IPS DF 6.9 (cell line): Measurements from ENCODE around the gene ANGPTL7.
"Not testable (repeated sequence)": the region's sequence is repeated elsewhere in the genome, so short reads cannot be mapped to it uniquely, and the experiment has no call there.

Source experiments
- DNase-seq: peaks from one replicate; pipeline ENCODE4 v3.0.0-alpha.2; 2013; ENCODE audit warnings: low read depth, low spot score
- H3K27ac ChIP-seq: one replicate; pipeline ENCODE4 v1.5.1; 2013; ENCODE audit warnings: low read length, control low read depth
- H3K27me3 ChIP-seq: 2 replicates; pipeline ENCODE4 v1.6.1; 2013; ENCODE audit warnings: mild to moderate bottlenecking, low read length; ENCODE audit not compliant: control insufficient read depth, insufficient read depth
- H3K36me3 ChIP-seq: 2 replicates; pipeline ENCODE4 v1.6.1; 2013; ENCODE audit warnings: low read length; ENCODE audit not compliant: control insufficient read depth, insufficient read depth
- H3K4me1 ChIP-seq: 2 replicates; pipeline ENCODE4 v1.6.1; 2013; ENCODE audit warnings: low read length; ENCODE audit not compliant: control insufficient read depth, insufficient read depth
- H3K4me3 ChIP-seq: 2 replicates; pipeline ENCODE4 v1.5.1; 2013; ENCODE audit warnings: mild to moderate bottlenecking, low read length
- H3K9me3 ChIP-seq: 2 replicates; pipeline ENCODE4 v1.6.1; 2013; ENCODE audit warnings: low read length, inconsistent platforms; ENCODE audit not compliant: control insufficient read depth, insufficient read depth
- WGBS: extraction: QIAGEN DNeasy Blood & Tissue Kit; methylation state at CpG from one replicate; pipeline ENCODE4 v1.1.7; 2013; ENCODE audit warnings: mixed read lengths, missing lambda C conversion rate; ENCODE audit not compliant: insufficient read length, insufficient coverage; 5-methylcytosine and 5-hydroxymethylcytosine counted together

Gene ANGPTL7

DNA sequence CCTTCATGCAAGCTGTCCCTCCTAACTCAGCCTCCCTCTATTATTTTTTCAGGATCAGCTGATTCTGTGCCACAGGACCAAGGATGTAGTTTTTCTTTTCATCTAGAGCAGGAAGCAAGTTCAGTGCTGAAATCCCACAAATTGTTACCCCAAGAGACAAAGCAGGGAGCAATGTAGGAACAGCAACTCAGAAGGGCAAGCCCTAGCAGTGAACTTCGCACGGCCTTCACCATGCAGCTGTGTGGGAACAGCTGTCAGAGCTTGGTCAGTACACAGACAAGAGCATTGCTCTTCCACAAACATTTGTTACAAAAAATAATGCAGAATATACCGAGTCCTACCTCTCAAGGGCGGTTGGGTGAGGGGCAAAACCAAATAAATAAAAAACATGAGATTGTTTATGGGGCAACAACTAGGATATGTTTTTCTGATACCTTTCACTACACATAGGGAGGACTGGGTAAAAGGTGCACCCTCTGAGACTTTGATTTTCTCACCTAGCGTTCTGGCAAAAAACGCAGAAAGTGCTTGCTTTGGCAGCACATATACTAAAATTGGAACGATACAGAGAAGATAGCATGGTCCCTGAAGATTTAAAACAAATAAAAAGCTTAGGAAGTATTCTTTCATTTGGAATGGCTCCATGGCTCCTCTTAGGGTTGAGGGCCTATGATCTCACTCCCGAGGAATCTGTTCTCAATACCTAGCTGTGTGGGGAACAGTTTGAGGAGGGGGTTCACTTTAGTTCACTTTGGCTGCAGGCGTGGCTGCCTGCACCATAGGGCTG, 37.1 kb upstream of the ANGPTL7 start:
- H3K9me3 ChIP-seq: no peaks in the 10 kb centered on the region
- H3K36me3 ChIP-seq: peaks cover 8% of the 10 kb centered on the region
- no peak overlapping the region for H3K27ac ChIP-seq
- WGBS: no CpG with 5 or more reads among the region's 9 CpGs
- no peak overlapping the region for H3K4me3 ChIP-seq
- H3K4me1 ChIP-seq: peaks cover 2% of the 10 kb centered on the region; the same call in 1 of the 2 replicates
- no peak for DNase-seq
- H3K27me3 ChIP-seq: no peaks in the 10 kb centered on the region

DNA sequence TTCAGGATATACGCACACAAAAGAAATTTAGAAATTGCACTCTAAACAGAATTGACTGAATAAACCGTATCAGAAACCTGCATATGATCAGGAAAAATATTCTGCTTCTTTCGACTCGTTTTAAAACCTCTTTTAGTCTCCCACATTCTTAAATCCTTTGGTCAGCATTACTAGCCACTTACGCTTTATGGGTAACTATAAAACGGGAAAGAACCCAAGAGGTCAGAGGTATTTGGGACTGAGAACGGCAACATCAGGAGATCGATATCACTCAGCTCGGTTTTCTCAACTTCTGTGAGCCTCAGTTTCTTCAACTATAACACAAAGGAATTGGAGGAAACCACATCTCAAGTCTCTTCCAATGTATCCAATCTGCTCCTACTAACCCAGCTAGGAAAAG, 36.4 kb upstream of the ANGPTL7 start:
- WGBS: 100% methylated on average over 2 of the region's 9 CpGs
- Histone ChIP-seq H3K27ac (no peak overlapping the region), H3K36me3 (peaks cover 12% of the 10 kb centered on the region), H3K4me1 (peaks cover 2% of the 10 kb centered on the region; the same call in 1 of the 2 replicates), H3K9me3 (no peaks in the 10 kb centered on the region), H3K4me3 (no peak overlapping the region), H3K27me3 (no peaks in the 10 kb centered on the region)
- DNase-seq: no peak

DNA sequence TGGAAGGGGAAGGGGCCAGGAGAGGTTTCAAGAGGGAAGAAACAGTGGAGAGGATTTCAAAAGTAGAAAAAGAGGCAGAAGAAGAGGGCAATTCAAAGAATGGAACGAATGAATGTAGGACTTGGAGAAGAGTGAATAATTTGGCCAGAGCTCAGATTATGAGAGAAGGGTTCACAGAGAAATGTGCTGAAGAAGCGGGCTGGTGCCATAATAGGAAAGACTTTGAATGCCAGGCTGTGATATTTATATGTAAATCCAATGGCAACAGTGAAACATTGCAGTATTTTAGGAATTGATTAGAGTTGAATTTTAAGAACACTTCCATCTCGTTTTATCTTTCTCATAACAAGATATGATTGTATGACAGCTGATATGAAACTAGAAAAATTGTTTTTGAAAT, 36.0 kb upstream of the ANGPTL7 start:
- Histone ChIP-seq H3K27me3 (no peaks in the 10 kb centered on the region), H3K9me3 (no peaks in the 10 kb centered on the region), H3K27ac (no peak overlapping the region), H3K4me3 (no peak overlapping the region), H3K36me3 (peaks cover 12% of the 10 kb centered on the region), H3K4me1 (peaks cover 2% of the 10 kb centered on the region; the same call in 1 of the 2 replicates)
- no peak for DNase-seq
- WGBS: no CpG with 5 or more reads among the region's 3 CpGs

DNA sequence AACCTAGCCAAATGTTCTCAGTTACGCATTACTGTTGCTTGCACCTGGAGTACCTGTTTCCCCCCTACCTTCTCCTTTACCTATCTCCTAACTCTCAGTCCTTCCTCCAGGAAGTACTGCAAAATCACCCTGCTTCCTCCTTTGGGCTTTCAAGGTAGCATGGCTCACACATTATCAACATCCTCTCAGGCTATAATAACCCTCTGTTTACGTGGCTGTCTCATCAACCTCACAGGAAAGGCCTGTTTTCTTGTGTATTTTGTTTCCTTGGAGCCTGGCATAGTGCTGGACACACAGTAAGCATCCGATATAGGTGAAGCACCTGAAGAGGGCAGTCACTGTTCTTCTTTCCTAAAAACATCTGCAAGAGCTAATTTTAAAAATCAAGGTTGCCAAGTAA, 32.7 kb upstream of the ANGPTL7 start:
- H3K27me3 ChIP-seq: no peaks in the 10 kb centered on the region
- no peak for DNase-seq
- H3K4me3 ChIP-seq: no peak overlapping the region
- no peak overlapping the region for H3K27ac ChIP-seq
- no peaks in the 10 kb centered on the region for H3K9me3 ChIP-seq
- H3K36me3 ChIP-seq: peaks cover 8% of the 10 kb centered on the region
- H3K4me1 ChIP-seq: peaks cover 2% of the 10 kb centered on the region; the same call in 1 of the 2 replicates
- no CpG with 5 or more reads among the region's 3 CpGs for WGBS

DNA sequence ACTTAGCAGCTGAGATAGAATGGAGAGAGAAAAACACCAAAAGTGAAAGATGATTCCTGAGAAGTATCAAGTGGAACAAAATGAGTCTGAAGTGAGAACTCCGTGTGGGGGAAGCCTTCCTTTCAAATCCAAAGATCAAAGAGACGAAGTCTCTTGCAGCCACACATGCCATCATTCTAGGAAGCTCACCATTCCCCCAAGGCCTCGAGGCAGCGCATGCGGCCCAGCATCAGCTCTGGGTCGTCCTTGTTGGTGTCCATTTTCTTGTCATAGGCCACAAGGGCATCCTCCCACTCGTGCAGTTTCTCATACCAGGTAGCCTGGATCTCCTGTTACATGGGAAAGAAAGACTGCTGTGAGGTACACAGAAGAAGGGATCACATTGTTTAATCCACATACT, 32.2 kb upstream of the ANGPTL7 start:
- Histone ChIP-seq H3K4me1 (peaks cover 2% of the 10 kb centered on the region; the same call in 1 of the 2 replicates), H3K4me3 (no peak overlapping the region), H3K27me3 (no peaks in the 10 kb centered on the region), H3K36me3 (peaks cover 8% of the 10 kb centered on the region), H3K9me3 (no peaks in the 10 kb centered on the region), H3K27ac (no peak overlapping the region)
- WGBS: no CpG with 5 or more reads among the region's 7 CpGs
- no peak for DNase-seq

DNA sequence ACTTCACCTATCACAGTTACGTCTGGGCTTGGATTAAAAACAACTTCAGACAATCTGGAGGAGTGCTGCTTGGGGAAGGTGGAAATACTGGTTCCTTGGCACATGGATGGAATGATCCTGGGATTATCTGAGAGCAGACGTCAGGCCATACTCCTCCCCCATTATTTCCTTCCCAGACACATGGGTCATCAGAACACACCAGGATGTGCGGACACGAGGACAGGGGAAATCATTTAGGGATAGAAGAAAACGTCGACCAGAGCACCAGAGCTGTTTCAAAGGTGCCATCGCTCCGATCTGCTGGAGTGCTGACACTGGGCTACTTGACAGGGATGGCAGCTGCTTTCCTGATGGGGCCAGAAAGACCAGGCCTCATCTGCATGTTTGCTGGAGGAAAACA, 31.8 kb upstream of the ANGPTL7 start:
- Histone ChIP-seq H3K4me1 (peaks cover 1% of the 10 kb centered on the region; the same call in 1 of the 2 replicates), H3K9me3 (no peaks in the 10 kb centered on the region), H3K4me3 (no peak overlapping the region), H3K27ac (no peak overlapping the region), H3K27me3 (no peaks in the 10 kb centered on the region), H3K36me3 (peaks cover 8% of the 10 kb centered on the region)
- no CpG with 5 or more reads among the region's 8 CpGs for WGBS
- no peak for DNase-seq

DNA sequence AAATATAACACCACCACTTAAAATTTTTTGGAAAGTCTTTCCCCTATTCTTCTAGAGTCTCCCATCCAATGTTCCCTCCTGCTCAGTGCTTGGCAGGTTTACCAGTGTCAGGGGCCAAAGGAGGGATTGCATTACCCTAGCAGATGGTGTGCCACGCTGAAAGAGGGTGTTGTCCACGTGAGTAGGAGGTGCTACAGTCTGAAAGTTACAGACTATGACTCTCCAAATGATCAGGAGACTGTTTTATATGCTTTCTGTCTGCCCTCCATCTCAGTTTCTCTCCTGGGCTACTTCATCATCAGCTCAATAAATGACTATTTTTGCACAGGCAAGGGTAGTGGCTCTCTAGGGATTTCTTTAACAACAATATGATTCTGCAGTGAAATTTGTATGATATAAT, 31.3 kb upstream of the ANGPTL7 start:
- Histone ChIP-seq H3K27me3 (no peaks in the 10 kb centered on the region), H3K36me3 (peaks cover 8% of the 10 kb centered on the region), H3K4me1 (no peaks in the 10 kb centered on the region), H3K27ac (no peak overlapping the region), H3K9me3 (no peaks in the 10 kb centered on the region), H3K4me3 (no peak overlapping the region)
- DNase-seq: no peak
- WGBS: no CpG with 5 or more reads among the region's 2 CpGs

DNA sequence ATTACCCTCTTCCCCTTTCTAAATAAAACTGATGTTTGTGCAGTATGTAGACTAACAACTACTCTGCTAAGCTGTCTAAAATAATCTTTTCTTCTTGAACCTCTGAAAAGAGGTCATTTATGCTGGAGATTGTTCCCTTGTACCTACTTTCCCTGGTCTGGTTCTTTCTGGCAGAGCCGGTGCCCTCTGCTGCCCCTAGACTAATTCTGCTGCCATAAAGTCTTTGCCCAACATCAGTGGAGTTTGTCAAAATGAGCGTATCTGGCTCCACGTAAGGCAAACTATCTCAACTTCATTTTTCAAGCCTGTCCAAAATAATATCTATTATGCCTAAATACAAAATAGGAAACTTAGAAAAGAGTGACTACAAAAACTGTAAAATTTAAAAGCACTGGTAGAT, 30.9 kb upstream of the ANGPTL7 start:
- Histone ChIP-seq H3K27me3 (no peaks in the 10 kb centered on the region), H3K9me3 (no peaks in the 10 kb centered on the region), H3K4me1 (no peaks in the 10 kb centered on the region), H3K4me3 (no peak overlapping the region), H3K27ac (no peak overlapping the region), H3K36me3 (peaks cover 8% of the 10 kb centered on the region)
- DNase-seq: no peak
- no CpG with 5 or more reads among the region's 3 CpGs for WGBS

DNA sequence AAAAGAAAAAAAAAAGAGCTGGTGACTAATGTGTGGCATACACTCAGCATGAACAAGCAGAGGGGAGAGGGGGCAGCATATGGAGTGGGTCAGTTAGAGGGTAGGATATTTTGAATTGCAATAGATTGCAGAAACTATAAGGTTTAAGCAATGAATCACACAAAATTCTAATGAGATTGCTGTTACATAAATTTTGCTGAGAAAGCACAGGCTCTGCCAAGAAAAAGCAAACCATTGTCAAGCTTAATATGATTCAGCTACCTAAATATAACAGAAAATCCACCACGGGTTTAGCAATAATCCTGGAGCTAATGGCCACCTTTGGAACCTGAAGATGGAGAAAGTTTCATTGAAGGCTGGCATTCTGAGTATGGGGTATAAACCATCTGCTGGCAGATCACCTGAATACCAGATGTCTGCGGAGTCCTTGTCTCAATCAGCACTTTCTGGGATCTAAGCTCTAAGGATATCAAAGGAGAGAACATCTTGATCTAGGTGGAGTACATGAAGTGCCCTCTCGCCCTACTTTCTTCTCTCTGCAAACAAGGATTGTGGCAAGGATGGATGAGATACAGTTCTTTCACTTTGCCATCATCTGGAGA, 30.3 kb upstream of the ANGPTL7 start:
- no CpG with 5 or more reads among the region's 3 CpGs for WGBS
- Histone ChIP-seq H3K4me3 (no peak overlapping the region), H3K4me1 (no peaks in the 10 kb centered on the region), H3K9me3 (no peaks in the 10 kb centered on the region), H3K36me3 (peaks cover 8% of the 10 kb centered on the region), H3K27me3 (no peaks in the 10 kb centered on the region), H3K27ac (no peak overlapping the region)
- DNase-seq: no peak

DNA sequence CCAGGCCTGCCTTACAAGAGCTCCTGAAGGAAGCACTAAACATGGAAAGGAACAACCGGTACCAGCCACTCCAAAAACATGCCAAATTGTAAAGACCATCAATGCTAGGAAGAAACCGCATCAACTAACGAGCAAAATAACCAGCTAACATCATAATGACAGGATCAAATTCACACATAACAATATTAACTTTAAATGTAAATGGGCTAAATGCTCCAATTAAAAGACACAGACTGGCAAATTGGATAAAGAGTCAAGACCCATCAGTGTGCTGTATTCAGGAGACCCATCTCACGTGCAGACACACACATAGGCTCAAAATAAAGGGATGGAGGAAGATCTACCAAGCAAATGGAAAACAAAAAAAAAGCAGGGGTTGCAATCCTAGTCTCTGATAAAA, 26.4 kb upstream of the ANGPTL7 start:
- H3K27ac ChIP-seq, H3K4me3 ChIP-seq, H3K9me3 ChIP-seq, DNase-seq, H3K4me1 ChIP-seq, H3K27me3 ChIP-seq, H3K36me3 ChIP-seq: not testable (repeated sequence)
- WGBS: no CpG with 5 or more reads among the region's 4 CpGs

DNA sequence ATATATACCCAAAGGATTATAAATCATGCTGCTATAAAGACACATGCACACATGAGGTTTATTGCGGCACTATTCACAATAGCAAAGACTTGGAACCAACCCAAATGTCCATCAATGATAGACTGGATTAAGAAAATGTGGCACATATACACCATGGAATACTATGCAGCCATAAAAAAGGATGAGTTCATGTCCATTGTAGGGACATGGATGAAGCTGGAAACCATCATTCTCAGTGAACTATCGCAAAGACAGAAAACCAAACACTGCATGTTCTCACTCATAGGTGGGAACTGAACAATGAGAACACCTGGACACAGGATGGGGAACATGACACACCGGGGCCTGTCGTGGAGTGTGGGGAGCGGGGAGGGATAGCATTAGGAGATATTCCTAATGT, 22.4 kb upstream of the ANGPTL7 start:
- not testable (repeated sequence) for H3K36me3 ChIP-seq, H3K4me1 ChIP-seq, DNase-seq, H3K4me3 ChIP-seq, H3K27ac ChIP-seq, H3K27me3 ChIP-seq, H3K9me3 ChIP-seq
- no CpG with 5 or more reads among the region's 5 CpGs for WGBS
